ENCODE measurements around the gene MALT1.

MALT1 gene

GRCh38 chr18:58654896-58655614, 16.2 kb upstream of the MALT1 start:
- no peak for FAIRE-seq

GRCh38 chr18:58657081-58657480, 14.2 kb upstream of the MALT1 start:
- no peak for FAIRE-seq

- no peak for FAIRE-seq
Observed at GRCh38 chr18:58657494-58657893, 13.8 kb upstream of the MALT1 start.

- no peak for FAIRE-seq
Observed at GRCh38 chr18:58659691-58660090, 11.6 kb upstream of the MALT1 start.

GRCh38 chr18:58660915-58661314, 10.3 kb upstream of the MALT1 start:
- no peak for FAIRE-seq

GRCh38 chr18:58661423-58661822, 9.8 kb upstream of the MALT1 start:
- FAIRE-seq, result no peak

GRCh38 chr18:58662118-58662517, 9.1 kb upstream of the MALT1 start:
- FAIRE-seq, result no peak

GRCh38 chr18:58666176-58666575, 5.1 kb upstream of the MALT1 start:
- no peak for FAIRE-seq

GRCh38 chr18:58668211-58668610, 3.1 kb upstream of the MALT1 start:
- FAIRE-seq, result no peak

GRCh38 chr18:58668897-58669296, 2.4 kb upstream of the MALT1 start:
- no peak for FAIRE-seq

- no peak for FAIRE-seq
Observed at GRCh38 chr18:58669731-58670378, 1.4 kb upstream of the MALT1 start.

- FAIRE-seq, result no peak
Observed at GRCh38 chr18:58670404-58671110, 708 bp upstream of the MALT1 start.

- FAIRE-seq, result no peak
Observed at GRCh38 chr18:58671632-58672564, 633 bp downstream of the MALT1 start.

GRCh38 chr18:58674159-58674558, 2.9 kb downstream of the MALT1 start:
- no peak for FAIRE-seq

GRCh38 chr18:58674863-58675472, 3.7 kb downstream of the MALT1 start:
- no peak for FAIRE-seq

- FAIRE-seq, result no peak
Observed at GRCh38 chr18:58676270-58676669, 5.0 kb downstream of the MALT1 start.

GRCh38 chr18:58682429-58683069, 11.3 kb downstream of the MALT1 start:
- FAIRE-seq, result no peak

GRCh38 chr18:58687871-58688308, 16.6 kb downstream of the MALT1 start:
- no peak for FAIRE-seq

- FAIRE-seq, result no peak
Observed at GRCh38 chr18:58690259-58690658, 19.0 kb downstream of the MALT1 start.

- no peak for FAIRE-seq
Observed at GRCh38 chr18:58691256-58691655, 20.0 kb downstream of the MALT1 start.

- no peak for FAIRE-seq
Observed at GRCh38 chr18:58692422-58693185, 21.3 kb downstream of the MALT1 start.

All from A204.1 (cell line).